Astrocyte of the spinal cord (primary cell): ENCODE measurements around the gene SLCO2A1.

ENCODE experiments used
- DNase-seq: peaks from one replicate; pipeline ENCODE4 v3.0.0; 2011; ENCODE audit warnings: low read depth, low spot score
- H3K4me3 ChIP-seq: 2 replicates; pipeline ENCODE4 v1.5.1; 2011; ENCODE audit warnings: low read depth, mild to moderate bottlenecking, low read length, moderate library complexity
- CTCF ChIP-seq: IDR thresholded peaks from 2 replicates; pipeline ENCODE4 v1.5.1; 2012; ENCODE audit warnings: low read depth, mild to moderate bottlenecking, low read length, inconsistent platforms
- in situ Hi-C: cut with HindIII; loops from 2 replicates; pipeline ENCODE4 v1.10.0; 2017; ENCODE audit warnings: low sequenced_read_pairs

Gene SLCO2A1

GRCh38 chr3:133886031-133886722, 143.5 kb downstream of the SLCO2A1 start:
- H3K4me3 ChIP-seq = no peak overlapping the region
- TF ChIP-seq CTCF = no peak
- in situ Hi-C loops = no loop called here
- DNase-seq = no peak

GRCh38 chr3:133884887-133885711, 144.6 kb downstream of the SLCO2A1 start:
- in situ Hi-C loops = no loop called here
- H3K4me3 ChIP-seq = no peak overlapping the region
- no peak for TF ChIP-seq CTCF
- DNase-seq = no peak

DNA sequence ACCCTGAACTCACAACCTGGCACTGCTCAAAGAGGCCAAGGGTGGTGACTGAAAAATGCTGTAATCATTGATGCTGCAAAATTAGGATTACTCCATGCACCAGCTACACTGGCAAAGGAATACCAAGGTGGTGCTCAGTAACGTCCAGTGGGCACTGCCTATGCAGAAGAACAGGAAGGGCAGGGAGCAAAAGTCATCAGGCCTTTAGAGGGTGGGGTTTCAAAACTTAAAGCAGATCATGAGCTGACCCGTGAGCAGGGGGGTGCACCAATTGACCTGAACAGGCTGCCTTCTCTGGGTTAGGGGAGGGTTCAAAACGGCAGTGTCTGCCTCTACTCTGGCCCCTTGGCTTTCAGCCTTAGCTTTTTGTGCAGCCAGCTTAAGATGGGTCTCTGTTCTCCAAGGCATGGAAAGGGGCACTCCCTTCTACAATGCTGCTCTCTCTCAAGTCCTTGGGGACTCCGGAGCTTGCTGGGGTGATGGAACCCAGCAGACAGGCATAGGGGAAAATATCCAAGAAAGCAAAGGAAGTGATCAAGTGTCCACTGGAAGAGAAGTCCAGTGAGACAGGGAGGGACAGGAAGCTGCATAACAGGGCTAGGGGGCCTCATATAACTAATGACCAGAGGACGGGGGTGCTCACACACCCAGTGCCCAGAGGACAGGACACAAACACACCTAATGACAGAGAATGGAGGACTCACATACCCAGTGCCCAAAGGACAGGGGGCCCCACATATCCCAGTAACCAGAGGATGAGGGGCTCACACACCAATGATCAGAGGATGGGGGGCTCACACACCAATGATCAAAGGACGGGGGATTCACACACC, 145.5 kb downstream of the SLCO2A1 start:
- TF ChIP-seq CTCF = no peak
- H3K4me3 ChIP-seq = no peak overlapping the region
- in situ Hi-C loops = no loop called here
- no peak for DNase-seq

DNA sequence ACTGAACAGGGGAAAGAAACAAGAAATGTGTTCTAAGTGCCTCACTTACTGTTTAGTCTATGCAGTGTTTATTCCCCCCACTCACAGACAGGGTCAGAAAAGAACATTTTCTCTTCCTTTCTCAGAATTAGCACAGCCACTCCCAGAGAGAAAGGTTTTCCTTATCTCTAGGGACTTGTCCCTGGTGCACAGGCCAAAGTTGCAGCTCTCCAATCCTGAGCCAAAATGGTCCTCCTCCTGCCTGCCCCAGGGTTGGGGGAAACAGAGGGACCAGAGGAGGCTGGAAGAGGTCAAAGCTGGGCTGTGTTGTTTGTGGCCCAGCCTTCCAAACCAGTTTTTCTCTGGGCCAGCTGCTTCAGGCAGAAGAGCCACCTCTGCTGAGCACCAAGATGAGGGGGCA, 146.1 kb downstream of the SLCO2A1 start:
- in situ Hi-C loops = no loop called here
- DNase-seq = no peak
- no peak overlapping the region for H3K4me3 ChIP-seq
- TF ChIP-seq CTCF = no peak

- H3K4me3 ChIP-seq = no peak overlapping the region
- no peak for TF ChIP-seq CTCF
- no peak for DNase-seq
- in situ Hi-C loops = no loop called here
These were observed 146.6 kb downstream of the SLCO2A1 start for GRCh38 chr3:133882986-133883586.
